Retinal pigment epithelial cell (primary cell): ENCODE results near the gene HIPK2.

Experiments
- DNase-seq: peaks from one replicate; pipeline ENCODE4 v3.0.0-alpha.2; 2010; ENCODE audit warnings: low read depth
- H3K4me3 ChIP-seq: 2 replicates; pipeline ENCODE4 v1.5.1; 2011; ENCODE audit warnings: mild to moderate bottlenecking, low read length, control low read depth, moderate library complexity
- CTCF ChIP-seq: conservative IDR thresholded peaks from 2 replicates; pipeline ENCODE4 v1.5.1; 2011; ENCODE audit warnings: low read depth, low read length, control low read depth, inconsistent platforms

The HIPK2 gene

GRCh38 chr7:139660317-139661042 lies 117.3 kb downstream of the HIPK2 start:
- no peak for DNase-seq
- TF ChIP-seq CTCF: no peak

GRCh38 chr7:139659922-139660316 lies 117.9 kb downstream of the HIPK2 start:
- H3K4me3 ChIP-seq: no peak overlapping the region
- no peak for DNase-seq
- TF ChIP-seq CTCF: no peak

More at GRCh38 chr7:139660317-139661042, 117.3 kb downstream of the HIPK2 start:
- H3K4me3 ChIP-seq: no peak overlapping the region

- no peak for TF ChIP-seq CTCF
- no peak overlapping the region for H3K4me3 ChIP-seq
- no peak for DNase-seq
These were observed 118.7 kb downstream of the HIPK2 start for GRCh38 chr7:139658908-139659675.

- no peak for TF ChIP-seq CTCF
- H3K4me3 ChIP-seq: no peak overlapping the region
- DNase-seq: no peak
These were observed 119.5 kb downstream of the HIPK2 start for GRCh38 chr7:139658296-139658695.

- H3K4me3 ChIP-seq: no peak overlapping the region
- DNase-seq: no peak
- TF ChIP-seq CTCF: no peak
These were observed 120.1 kb downstream of the HIPK2 start for GRCh38 chr7:139657725-139658124.

- H3K4me3 ChIP-seq: no peak overlapping the region
- TF ChIP-seq CTCF: no peak
- DNase-seq: no peak
These were observed 121.4 kb downstream of the HIPK2 start for GRCh38 chr7:139656387-139656786.

GRCh38 chr7:139655305-139655704 lies 122.5 kb downstream of the HIPK2 start:
- DNase-seq: no peak
- TF ChIP-seq CTCF: no peak
- no peak overlapping the region for H3K4me3 ChIP-seq
